ENCODE measurements around the gene ZNF555.
A peak's percentile ranks its signal among the peaks of the same experiment; 100 is the strongest.

ZNF555 gene

DNA sequence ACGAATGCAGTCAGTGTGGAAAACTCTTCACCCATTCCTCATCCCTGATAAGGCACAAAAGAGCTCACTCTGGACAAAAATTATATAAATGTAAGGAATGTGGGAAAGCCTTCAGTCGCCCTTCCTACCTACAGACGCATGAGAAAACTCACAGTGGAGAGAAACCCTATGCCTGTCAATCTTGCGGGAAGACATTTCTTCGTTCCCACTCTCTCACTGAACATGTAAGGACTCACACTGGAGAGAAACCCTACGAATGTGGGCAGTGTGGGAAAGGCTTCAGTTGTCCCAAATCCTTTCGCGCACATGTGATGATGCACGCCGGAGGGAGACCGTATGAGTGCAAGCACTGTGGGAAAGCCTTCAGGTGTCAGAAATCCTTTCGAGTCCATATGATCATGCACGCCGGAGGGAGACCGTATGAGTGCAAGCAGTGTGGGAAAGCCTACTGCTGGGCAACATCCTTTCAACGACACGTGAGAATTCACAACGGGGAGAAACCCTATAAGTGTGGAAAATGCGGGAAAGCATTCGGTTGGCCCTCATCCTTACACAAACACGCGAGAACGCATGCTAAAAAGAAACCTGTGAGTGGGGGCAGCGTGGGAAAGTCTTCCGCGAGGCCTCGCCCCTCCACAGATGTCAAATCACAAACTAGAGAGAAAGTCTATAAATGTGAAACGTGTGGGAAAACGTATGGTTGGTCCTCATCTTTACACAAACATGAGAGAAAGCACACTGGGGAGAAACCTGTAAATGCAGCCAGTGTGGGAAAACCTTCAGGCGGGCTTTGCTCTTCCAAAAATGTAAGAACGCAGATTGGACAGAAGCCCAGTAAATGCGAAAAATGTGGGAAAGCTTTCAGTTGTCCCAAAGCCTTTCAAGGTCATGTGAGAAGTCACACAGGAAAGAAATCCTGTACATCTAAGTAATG is 36.4 kb downstream of the ZNF555 start:
- Histone ChIP-seq H2AFZ (no peak overlapping the region), H3K9ac (no peak overlapping the region), H3K4me2 (ENCODE audit: low read length) (no peak overlapping the region), H3K27me3 (ENCODE audit: control insufficient read depth, insufficient read depth, low read length) (no peaks in the 10 kb centered on the region), H3K79me2 (no peaks in the 10 kb centered on the region), H3K4me1 (no peaks in the 10 kb centered on the region), H3K4me3 (ENCODE audit: low read depth, low read length) (no peak overlapping the region), H3K9me3 (ENCODE audit: control insufficient read depth, low read length) (no peaks in the 10 kb centered on the region), H3K27ac (no peak overlapping the region), H3K36me3 (ENCODE audit: control insufficient read depth, insufficient read depth, low read length) (no peaks in the 10 kb centered on the region)
- TF ChIP-seq, protein P1, sequence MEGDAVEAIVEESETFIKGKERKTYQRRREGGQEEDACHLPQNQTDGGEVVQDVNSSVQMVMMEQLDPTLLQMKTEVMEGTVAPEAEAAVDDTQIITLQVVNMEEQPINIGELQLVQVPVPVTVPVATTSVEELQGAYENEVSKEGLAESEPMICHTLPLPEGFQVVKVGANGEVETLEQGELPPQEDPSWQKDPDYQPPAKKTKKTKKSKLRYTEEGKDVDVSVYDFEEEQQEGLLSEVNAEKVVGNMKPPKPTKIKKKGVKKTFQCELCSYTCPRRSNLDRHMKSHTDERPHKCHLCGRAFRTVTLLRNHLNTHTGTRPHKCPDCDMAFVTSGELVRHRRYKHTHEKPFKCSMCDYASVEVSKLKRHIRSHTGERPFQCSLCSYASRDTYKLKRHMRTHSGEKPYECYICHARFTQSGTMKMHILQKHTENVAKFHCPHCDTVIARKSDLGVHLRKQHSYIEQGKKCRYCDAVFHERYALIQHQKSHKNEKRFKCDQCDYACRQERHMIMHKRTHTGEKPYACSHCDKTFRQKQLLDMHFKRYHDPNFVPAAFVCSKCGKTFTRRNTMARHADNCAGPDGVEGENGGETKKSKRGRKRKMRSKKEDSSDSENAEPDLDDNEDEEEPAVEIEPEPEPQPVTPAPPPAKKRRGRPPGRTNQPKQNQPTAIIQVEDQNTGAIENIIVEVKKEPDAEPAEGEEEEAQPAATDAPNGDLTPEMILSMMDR (IDR thresholded peaks at IDR 0.05), result no peak

DNA sequence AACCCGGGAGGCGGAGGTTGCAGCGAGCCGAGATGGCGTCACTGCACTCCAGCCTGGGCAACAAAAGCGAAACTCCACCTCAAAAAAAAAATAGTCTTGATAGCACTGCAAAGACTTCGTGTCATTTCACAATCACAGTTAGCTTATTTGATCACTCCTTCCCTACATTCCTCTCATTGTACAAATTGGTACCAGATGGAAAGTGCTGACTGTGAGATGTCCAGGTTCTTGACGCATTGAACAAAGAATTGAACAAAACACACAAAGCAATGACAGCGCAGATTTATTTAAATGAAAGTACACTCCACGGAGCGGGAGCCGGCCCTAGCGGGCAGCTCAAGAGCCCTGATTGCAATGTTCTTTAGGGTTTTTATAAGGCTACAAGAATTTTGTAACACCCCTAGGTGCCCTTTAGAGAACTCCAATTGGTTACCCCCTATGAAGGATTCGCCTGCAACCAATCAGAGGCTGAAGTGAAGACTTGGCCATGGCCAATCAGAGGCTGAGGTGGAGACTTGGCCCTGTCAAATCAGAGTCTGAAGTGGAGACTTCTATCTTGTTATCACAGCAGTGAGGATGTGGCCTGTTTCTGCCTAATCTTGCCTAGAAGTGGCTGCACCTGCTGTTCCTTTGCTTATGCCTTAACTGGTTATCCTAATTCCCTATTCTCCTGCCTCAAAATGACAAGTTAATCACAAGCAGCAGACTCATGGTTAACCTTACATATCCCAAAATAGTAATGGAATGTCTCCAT is 42.6 kb downstream of the ZNF555 start:
- peaks cover 4% of the 10 kb centered on the region for H3K4me1 ChIP-seq
- no peak overlapping the region for H3K27ac ChIP-seq
- H3K27me3 ChIP-seq (ENCODE audit: control insufficient read depth, insufficient read depth, low read length), result no peaks in the 10 kb centered on the region
- H3K79me2 ChIP-seq, result no peaks in the 10 kb centered on the region
- no peak overlapping the region for H3K4me2 ChIP-seq (ENCODE audit: low read length)
- no peak overlapping the region for H3K9ac ChIP-seq
- H3K4me3 ChIP-seq (ENCODE audit: low read depth, low read length), result no peak overlapping the region
- no peaks in the 10 kb centered on the region for H3K9me3 ChIP-seq (ENCODE audit: control insufficient read depth, low read length)
- TF ChIP-seq, protein P1 (IDR thresholded peaks at IDR 0.05), result no peak
- no peaks in the 10 kb centered on the region for H3K36me3 ChIP-seq (ENCODE audit: control insufficient read depth, insufficient read depth, low read length)
- no peak overlapping the region for H2AFZ ChIP-seq

DNA sequence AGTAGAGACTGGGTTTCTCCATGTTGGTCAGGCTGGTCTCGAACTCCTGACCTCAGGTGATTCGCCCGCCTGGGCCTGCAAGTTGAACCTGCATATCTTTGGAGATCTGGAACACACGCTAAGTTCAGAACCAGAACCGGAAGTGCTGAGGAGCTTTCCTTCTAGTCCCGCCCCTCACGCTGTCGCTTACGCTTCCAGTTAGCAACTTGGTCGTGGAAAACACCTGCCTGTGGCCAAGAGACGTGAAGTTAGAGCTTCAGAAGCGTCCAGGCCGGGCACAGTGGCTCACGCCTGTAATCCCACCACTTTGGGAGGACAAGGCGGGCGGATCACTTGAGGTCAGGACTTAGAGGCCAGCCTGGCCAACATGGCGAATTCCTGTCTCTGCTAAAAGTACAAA is 44.5 kb downstream of the ZNF555 start:
- H3K27ac ChIP-seq, result no peak overlapping the region
- TF ChIP-seq, protein P1 (IDR thresholded peaks at IDR 0.05), result no peak
- no peak overlapping the region for H3K4me3 ChIP-seq (ENCODE audit: low read depth, low read length)
- H3K79me2 ChIP-seq, result no peaks in the 10 kb centered on the region
- no peak overlapping the region for H3K9ac ChIP-seq
- H2AFZ ChIP-seq, result no peak overlapping the region
- no peaks in the 10 kb centered on the region for H3K36me3 ChIP-seq (ENCODE audit: control insufficient read depth, insufficient read depth, low read length)
- H3K4me2 ChIP-seq (ENCODE audit: low read length), result no peak overlapping the region
- H3K27me3 ChIP-seq (ENCODE audit: control insufficient read depth, insufficient read depth, low read length), result no peaks in the 10 kb centered on the region
- H3K9me3 ChIP-seq (ENCODE audit: control insufficient read depth, low read length), result no peaks in the 10 kb centered on the region
- peaks cover 4% of the 10 kb centered on the region for H3K4me1 ChIP-seq

DNA sequence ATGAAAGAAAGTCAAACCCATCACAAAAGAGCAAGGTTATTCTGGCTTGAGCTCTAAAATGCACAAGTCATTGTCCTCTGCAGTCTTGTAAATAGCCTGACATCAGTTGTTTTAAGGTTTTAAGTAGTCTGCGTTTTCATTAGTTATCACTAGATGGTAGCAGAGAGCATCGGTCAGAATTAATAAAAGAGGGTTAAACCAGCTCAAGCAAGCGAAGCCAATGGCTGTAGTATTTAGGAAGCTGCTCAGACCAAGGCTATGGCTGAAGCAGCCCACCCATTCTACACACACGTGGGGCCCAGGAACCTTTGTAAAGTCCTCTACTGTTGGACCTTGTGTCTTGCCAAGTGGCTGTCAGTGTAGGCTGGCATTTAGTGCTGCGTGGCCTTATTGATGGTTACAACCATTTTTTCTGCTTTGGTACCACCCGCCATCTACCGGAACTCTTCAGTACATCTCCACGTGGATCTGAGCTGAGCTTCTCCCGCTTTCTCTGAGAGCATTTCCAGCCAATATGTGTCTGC is 46.2 kb downstream of the ZNF555 start:
- Histone ChIP-seq H3K4me3 (ENCODE audit: low read depth, low read length) (no peak overlapping the region), H3K9me3 (ENCODE audit: control insufficient read depth, low read length) (no peaks in the 10 kb centered on the region), H3K9ac (no peak overlapping the region)

More for the DNA sequence above, 46.2 kb downstream of the ZNF555 start:
- Histone ChIP-seq H3K4me2 (ENCODE audit: low read length) (peak overlapping the region; percentile 45), H3K36me3 (ENCODE audit: control insufficient read depth, insufficient read depth, low read length) (no peaks in the 10 kb centered on the region), H3K27me3 (ENCODE audit: control insufficient read depth, insufficient read depth, low read length) (no peaks in the 10 kb centered on the region), H3K4me1 (peaks cover 4% of the 10 kb centered on the region), H3K79me2 (no peaks in the 10 kb centered on the region), H2AFZ (peak overlapping the region; percentile 97), H3K27ac (peak overlapping the region; percentile 16)
- TF ChIP-seq, protein P1 (IDR thresholded peaks at IDR 0.05), result peak; percentile 77

Data from parathyroid adenoma (tissue), 2 donors.